Measurements from ENCODE around the gene ARHGEF28.

ARHGEF28 gene

GRCh38 chr5:73865315-73865714, 239.3 kb downstream of the ARHGEF28 start:
- H3K4me3 ChIP-seq (ENCODE audit: low read depth, low read length), result no peak overlapping the region
- no peak for TF ChIP-seq CTCF (conservative IDR thresholded peaks at IDR 0.05; ENCODE audit: low read depth, low read length)
- DNase-seq (ENCODE audit: low read depth), result no peak

GRCh38 chr5:73867345-73868335, 241.6 kb downstream of the ARHGEF28 start:
- TF ChIP-seq CTCF (conservative IDR thresholded peaks at IDR 0.05; ENCODE audit: low read depth, low read length), result no peak
- DNase-seq (ENCODE audit: low read depth), result peak; percentile 49
- H3K4me3 ChIP-seq (ENCODE audit: low read depth, low read length), result no peak overlapping the region

- no peak overlapping the region for H3K4me3 ChIP-seq (ENCODE audit: low read depth, low read length)
- TF ChIP-seq CTCF (conservative IDR thresholded peaks at IDR 0.05; ENCODE audit: low read depth, low read length), result no peak
- DNase-seq (ENCODE audit: low read depth), result peak; percentile 62
Observed at GRCh38 chr5:73883646-73884045, 257.6 kb downstream of the ARHGEF28 start.

GRCh38 chr5:73887688-73888087, 261.7 kb downstream of the ARHGEF28 start:
- TF ChIP-seq CTCF (conservative IDR thresholded peaks at IDR 0.05; ENCODE audit: low read depth, low read length), result no peak

GRCh38 chr5:73890569-73890968, 264.6 kb downstream of the ARHGEF28 start:
- DNase-seq (ENCODE audit: low read depth), result no peak
- no peak for TF ChIP-seq CTCF (conservative IDR thresholded peaks at IDR 0.05; ENCODE audit: low read depth, low read length)
- H3K4me3 ChIP-seq (ENCODE audit: low read depth, low read length), result no peak overlapping the region

More at GRCh38 chr5:73887688-73888087, 261.7 kb downstream of the ARHGEF28 start:
- H3K4me3 ChIP-seq (ENCODE audit: low read depth, low read length), result no peak overlapping the region
- no peak for DNase-seq (ENCODE audit: low read depth)

- no peak for TF ChIP-seq CTCF (conservative IDR thresholded peaks at IDR 0.05; ENCODE audit: low read depth, low read length)
- no peak overlapping the region for H3K4me3 ChIP-seq (ENCODE audit: low read depth, low read length)
- DNase-seq (ENCODE audit: low read depth), result no peak
Observed at GRCh38 chr5:73892218-73892617, 266.2 kb downstream of the ARHGEF28 start.
